NCI-H524 (cell line): ENCODE results near the gene DUS3L.
"Not testable (repeated sequence)": the region's sequence is repeated elsewhere in the genome, so short reads cannot be mapped to it uniquely, and the experiment has no call there.

Experiments used
- DNase-seq, 2 experiments: peaks; one replicate each; lab custom pipeline; 2025; lab: John Stamatoyannopoulos, UW

DUS3L gene

GRCh38 chr19:5799247-5800241 lies 8.6 kb upstream of the DUS3L start:
- peak in 1 of 2 experiments; percentile 38 for DNase-seq

GRCh38 chr19:5798244-5798643 lies 7.3 kb upstream of the DUS3L start:
- DNase-seq: no peak

- DNase-seq: no peak
These were observed 4.5 kb upstream of the DUS3L start for GRCh38 chr19:5795382-5795919.

- DNase-seq: no peak
These were observed 2.2 kb upstream of the DUS3L start for GRCh38 chr19:5793188-5793587.

- no peak for DNase-seq
These were observed 1.3 kb upstream of the DUS3L start for GRCh38 chr19:5792224-5792623.

GRCh38 chr19:5789886-5790558 lies 941 bp downstream of the DUS3L start:
- DNase-seq: no peak

- no peak for DNase-seq
These were observed 1.6 kb downstream of the DUS3L start for GRCh38 chr19:5789351-5789761.

- DNase-seq: no peak
These were observed 2.5 kb downstream of the DUS3L start for GRCh38 chr19:5788422-5788821.

GRCh38 chr19:5787409-5788182 lies 3.4 kb downstream of the DUS3L start:
- no peak for DNase-seq

- no peak for DNase-seq
These were observed 4.2 kb downstream of the DUS3L start for GRCh38 chr19:5786593-5787408.

- no peak for DNase-seq
These were observed 5.5 kb downstream of the DUS3L start for GRCh38 chr19:5785423-5785822.

- no peak for DNase-seq
These were observed 6.3 kb downstream of the DUS3L start, which contains the start of gene PRR22 for GRCh38 chr19:5784581-5785147. Gene PRR22, minus strand, starts transcription at chr19:5784746. Its CDS starts 86 bp downstream, at chr19:5784660.

- DNase-seq: no peak
These were observed 7.7 kb downstream of the DUS3L start for GRCh38 chr19:5782945-5783919.

- no peak for DNase-seq
These were observed 8.6 kb downstream of the DUS3L start for GRCh38 chr19:5782322-5782721.

- DNase-seq: not testable (repeated sequence)
These were observed 10.0 kb downstream of the DUS3L start for GRCh38 chr19:5780916-5781315.

- DNase-seq: no peak
These were observed 12.6 kb downstream of the DUS3L start for GRCh38 chr19:5778402-5778801.

- DNase-seq: no peak
These were observed 15.2 kb downstream of the DUS3L start for GRCh38 chr19:5775668-5776309.

GRCh38 chr19:5774921-5775320 lies 16.0 kb downstream of the DUS3L start:
- DNase-seq: no peak

- DNase-seq: no peak
These were observed 17.7 kb downstream of the DUS3L start for GRCh38 chr19:5773276-5773675.
